ENCODE measurements around the gene STARD13.

STARD13 gene

GRCh38 chr13:33319859-33320258 lies 34.3 kb upstream of the STARD13 start:
- no peak overlapping the region for H3K4me3 Mint-ChIP-seq
- no peaks in the 10 kb centered on the region for H3K9me3 Mint-ChIP-seq
- no peaks in the 10 kb centered on the region for H3K4me1 Mint-ChIP-seq
- DNase-seq (ENCODE audit: low spot score in 2 of 2) (no peak), ATAC-seq (replicated peaks; ENCODE audit: extremely low read depth, poor library complexity, severe bottlenecking) (no peak)
- H3K36me3 Mint-ChIP-seq (ENCODE audit: insufficient read depth) = no peaks in the 10 kb centered on the region
- H3K27ac Mint-ChIP-seq (ENCODE audit: low read depth) = no peak overlapping the region
- H3K27me3 Mint-ChIP-seq = peaks cover 21% of the 10 kb centered on the region

DNA sequence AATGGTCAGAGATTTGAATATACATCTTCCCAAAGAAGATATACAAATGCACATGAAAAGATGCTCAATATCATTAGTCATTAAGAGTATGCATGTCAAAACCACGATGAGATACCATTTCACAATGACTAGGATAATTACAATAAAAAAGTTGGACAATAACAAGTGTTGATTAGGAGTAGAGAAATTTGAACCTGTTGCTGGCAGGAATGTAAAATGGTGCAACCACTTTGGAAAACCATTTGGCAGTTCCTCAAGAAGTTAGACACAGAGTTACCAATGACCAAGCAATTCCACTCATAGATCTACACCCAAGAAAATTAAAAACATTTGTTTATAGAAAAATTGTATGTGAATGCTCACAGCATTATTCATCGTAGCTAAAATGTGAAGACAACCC lies 33.2 kb upstream of the STARD13 start:
- H3K4me1 Mint-ChIP-seq = no peaks in the 10 kb centered on the region
- no peaks in the 10 kb centered on the region for H3K9me3 Mint-ChIP-seq
- H3K27me3 Mint-ChIP-seq = peaks cover 26% of the 10 kb centered on the region
- no peak overlapping the region for H3K27ac Mint-ChIP-seq (ENCODE audit: low read depth)
- no peaks in the 10 kb centered on the region for H3K36me3 Mint-ChIP-seq (ENCODE audit: insufficient read depth)
- ATAC-seq (replicated peaks; ENCODE audit: extremely low read depth, poor library complexity, severe bottlenecking) (no peak), DNase-seq (ENCODE audit: low spot score in 2 of 2) (no peak)
- H3K4me3 Mint-ChIP-seq = no peak overlapping the region

DNA sequence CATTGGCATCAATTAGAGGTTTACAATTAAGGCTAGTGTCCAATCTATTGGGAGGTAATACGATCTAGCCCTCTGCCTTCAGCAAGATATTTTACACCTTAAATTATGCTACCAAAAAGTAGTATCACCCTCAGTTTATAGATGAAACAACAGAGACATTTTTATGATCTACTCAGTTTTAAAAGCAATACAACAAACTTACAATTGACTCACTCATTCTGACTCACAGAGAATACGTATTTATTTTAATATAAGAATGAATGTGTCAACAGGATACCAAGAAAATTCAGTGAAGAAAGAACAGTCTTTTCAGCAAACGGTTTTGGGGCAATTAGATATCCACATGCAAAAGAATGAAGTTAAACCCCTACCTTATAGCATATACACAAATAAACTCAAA lies 32.5 kb upstream of the STARD13 start:
- Mint-ChIP-seq H3K9me3 (no peaks in the 10 kb centered on the region), H3K27me3 (peaks cover 26% of the 10 kb centered on the region), H3K36me3 (ENCODE audit: insufficient read depth) (no peaks in the 10 kb centered on the region), H3K4me1 (no peaks in the 10 kb centered on the region), H3K27ac (ENCODE audit: low read depth) (no peak overlapping the region), H3K4me3 (no peak overlapping the region)
- ATAC-seq (replicated peaks; ENCODE audit: extremely low read depth, poor library complexity, severe bottlenecking) (no peak), DNase-seq (ENCODE audit: low spot score in 2 of 2) (no peak)

- no peaks in the 10 kb centered on the region for H3K4me1 Mint-ChIP-seq
- DNase-seq (ENCODE audit: low spot score in 2 of 2) (no peak), ATAC-seq (replicated peaks; ENCODE audit: extremely low read depth, poor library complexity, severe bottlenecking) (no peak)
- H3K4me3 Mint-ChIP-seq = no peak overlapping the region
- H3K9me3 Mint-ChIP-seq = no peaks in the 10 kb centered on the region
- peaks cover 22% of the 10 kb centered on the region for H3K27me3 Mint-ChIP-seq
- H3K27ac Mint-ChIP-seq (ENCODE audit: low read depth) = no peak overlapping the region
- H3K36me3 Mint-ChIP-seq (ENCODE audit: insufficient read depth) = no peaks in the 10 kb centered on the region
Observed at GRCh38 chr13:33316890-33317289, 31.3 kb upstream of the STARD13 start.

- Mint-ChIP-seq H3K27ac (ENCODE audit: low read depth) (no peak overlapping the region), H3K4me3 (no peak overlapping the region), H3K4me1 (no peaks in the 10 kb centered on the region), H3K27me3 (peaks cover 22% of the 10 kb centered on the region), H3K9me3 (no peaks in the 10 kb centered on the region), H3K36me3 (ENCODE audit: insufficient read depth) (no peaks in the 10 kb centered on the region)
- ATAC-seq (replicated peaks; ENCODE audit: extremely low read depth, poor library complexity, severe bottlenecking) (no peak), DNase-seq (ENCODE audit: low spot score in 2 of 2) (no peak)
Observed at GRCh38 chr13:33313504-33313903, 27.9 kb upstream of the STARD13 start.

DNA sequence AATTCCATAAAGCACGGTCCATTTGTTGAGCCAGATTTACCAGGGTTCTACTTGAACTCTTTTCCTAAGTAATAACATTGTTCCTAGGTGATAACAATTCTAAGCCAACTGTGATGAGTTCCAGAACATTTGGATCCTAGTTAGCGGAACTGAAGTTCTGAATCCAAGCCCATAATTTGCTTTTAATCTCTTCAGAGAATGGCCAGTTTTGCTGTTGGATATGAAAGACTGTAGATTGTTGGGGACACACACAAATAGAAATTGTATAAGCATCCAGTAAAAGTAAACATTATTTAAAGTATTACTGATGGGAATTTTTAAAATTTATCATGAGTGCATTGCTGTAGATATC lies 27.3 kb upstream of the STARD13 start:
- ATAC-seq (replicated peaks; ENCODE audit: extremely low read depth, poor library complexity, severe bottlenecking) = no peak
- Mint-ChIP-seq H3K36me3 (ENCODE audit: insufficient read depth) (no peaks in the 10 kb centered on the region), H3K4me3 (no peak overlapping the region), H3K27ac (ENCODE audit: low read depth) (no peak overlapping the region), H3K9me3 (no peaks in the 10 kb centered on the region), H3K27me3 (peaks cover 22% of the 10 kb centered on the region), H3K4me1 (no peaks in the 10 kb centered on the region)
- DNase-seq (ENCODE audit: low spot score in 2 of 2) = no peak

DNA sequence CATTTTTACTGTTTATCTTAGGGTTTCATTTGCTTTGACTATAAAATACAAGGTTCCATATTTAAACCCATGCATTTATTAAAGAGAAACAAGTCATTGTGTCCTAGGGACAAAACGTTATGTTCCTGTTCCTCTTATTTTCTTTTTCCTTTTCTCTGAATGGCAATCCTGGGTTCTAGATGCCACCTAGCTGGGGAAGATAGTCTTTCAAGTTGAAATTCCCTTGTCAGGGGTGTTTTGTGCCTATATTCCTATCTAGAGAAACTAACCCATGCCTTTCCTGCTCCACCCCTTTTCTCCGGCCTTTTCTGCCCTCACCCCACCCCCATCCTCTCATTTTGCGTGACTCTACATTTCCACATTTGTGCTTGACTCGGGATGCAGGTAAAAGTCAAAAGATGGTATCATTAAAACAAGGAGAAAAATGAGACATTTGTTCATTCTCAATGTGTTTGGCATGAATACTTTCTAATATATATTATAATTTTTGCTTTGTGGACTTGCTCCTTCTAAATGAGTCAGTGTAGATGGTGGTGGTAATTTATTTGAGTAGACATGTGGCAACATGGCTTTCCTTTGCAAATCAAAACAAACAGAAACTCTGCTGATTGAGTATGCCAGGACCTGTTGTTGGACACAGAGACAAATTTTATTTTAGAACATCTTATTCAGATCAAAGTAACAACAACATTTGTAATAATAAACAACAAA lies 26.8 kb upstream of the STARD13 start:
- no peaks in the 10 kb centered on the region for H3K4me1 Mint-ChIP-seq
- DNase-seq (ENCODE audit: low spot score in 2 of 2) = no peak
- no peaks in the 10 kb centered on the region for H3K36me3 Mint-ChIP-seq (ENCODE audit: insufficient read depth)
- H3K27me3 Mint-ChIP-seq = peaks cover 26% of the 10 kb centered on the region
- H3K4me3 Mint-ChIP-seq = no peak overlapping the region
- ATAC-seq (replicated peaks; ENCODE audit: extremely low read depth, poor library complexity, severe bottlenecking) = no peak
- H3K9me3 Mint-ChIP-seq = peaks cover 3% of the 10 kb centered on the region
- H3K27ac Mint-ChIP-seq (ENCODE audit: low read depth) = no peak overlapping the region

GRCh38 chr13:33311040-33311439 lies 25.5 kb upstream of the STARD13 start:
- Mint-ChIP-seq H3K4me1 (no peaks in the 10 kb centered on the region), H3K4me3 (no peak overlapping the region), H3K27ac (ENCODE audit: low read depth) (no peak overlapping the region), H3K36me3 (ENCODE audit: insufficient read depth) (no peaks in the 10 kb centered on the region), H3K27me3 (peaks cover 23% of the 10 kb centered on the region), H3K9me3 (peaks cover 5% of the 10 kb centered on the region)
- ATAC-seq (replicated peaks; ENCODE audit: extremely low read depth, poor library complexity, severe bottlenecking) = no peak
- no peak for DNase-seq (ENCODE audit: low spot score in 2 of 2)

GRCh38 chr13:33310245-33311038 lies 24.9 kb upstream of the STARD13 start:
- no peak for ATAC-seq (replicated peaks; ENCODE audit: extremely low read depth, poor library complexity, severe bottlenecking)

DNA sequence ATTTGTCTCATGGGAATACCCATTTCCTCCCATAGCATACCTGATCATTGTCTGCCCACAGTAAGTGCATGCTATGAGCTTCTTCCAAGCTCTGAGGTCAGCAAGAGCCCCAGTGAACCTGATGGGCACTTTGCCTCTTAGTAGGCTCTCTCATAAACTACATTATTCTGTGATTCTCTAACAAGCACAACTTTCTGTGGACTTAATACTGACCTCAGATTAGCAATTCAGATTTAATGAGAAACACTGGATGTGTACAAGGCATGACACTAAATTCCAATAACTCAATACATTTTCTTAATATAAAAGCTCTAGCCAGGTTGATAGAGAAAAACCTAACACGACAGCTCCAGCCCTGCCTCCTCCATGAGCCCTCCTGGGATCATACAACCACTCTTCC lies 23.3 kb upstream of the STARD13 start:
- ATAC-seq (replicated peaks; ENCODE audit: extremely low read depth, poor library complexity, severe bottlenecking) (no peak), DNase-seq (ENCODE audit: low spot score in 2 of 2) (no peak)
- peaks cover 27% of the 10 kb centered on the region for H3K27me3 Mint-ChIP-seq
- no peak overlapping the region for H3K4me3 Mint-ChIP-seq
- H3K4me1 Mint-ChIP-seq = no peaks in the 10 kb centered on the region
- no peak overlapping the region for H3K27ac Mint-ChIP-seq (ENCODE audit: low read depth)
- H3K36me3 Mint-ChIP-seq (ENCODE audit: insufficient read depth) = no peaks in the 10 kb centered on the region
- H3K9me3 Mint-ChIP-seq = peaks cover 5% of the 10 kb centered on the region

More at GRCh38 chr13:33310245-33311038, 24.9 kb upstream of the STARD13 start:
- DNase-seq (ENCODE audit: low spot score in 2 of 2) = no peak
- H3K27ac Mint-ChIP-seq (ENCODE audit: low read depth) = no peak overlapping the region
- no peaks in the 10 kb centered on the region for H3K4me1 Mint-ChIP-seq
- H3K27me3 Mint-ChIP-seq = peaks cover 23% of the 10 kb centered on the region
- no peak overlapping the region for H3K4me3 Mint-ChIP-seq
- no peaks in the 10 kb centered on the region for H3K36me3 Mint-ChIP-seq (ENCODE audit: insufficient read depth)
- H3K9me3 Mint-ChIP-seq = peaks cover 5% of the 10 kb centered on the region

GRCh38 chr13:33307843-33308242 lies 22.3 kb upstream of the STARD13 start:
- Mint-ChIP-seq H3K9me3 (peaks cover 5% of the 10 kb centered on the region), H3K4me3 (no peak overlapping the region), H3K36me3 (ENCODE audit: insufficient read depth) (no peaks in the 10 kb centered on the region), H3K27me3 (peaks cover 25% of the 10 kb centered on the region), H3K4me1 (no peaks in the 10 kb centered on the region), H3K27ac (ENCODE audit: low read depth) (no peak overlapping the region)
- DNase-seq (ENCODE audit: low spot score in 2 of 2) (no peak), ATAC-seq (replicated peaks; ENCODE audit: extremely low read depth, poor library complexity, severe bottlenecking) (no peak)

DNA sequence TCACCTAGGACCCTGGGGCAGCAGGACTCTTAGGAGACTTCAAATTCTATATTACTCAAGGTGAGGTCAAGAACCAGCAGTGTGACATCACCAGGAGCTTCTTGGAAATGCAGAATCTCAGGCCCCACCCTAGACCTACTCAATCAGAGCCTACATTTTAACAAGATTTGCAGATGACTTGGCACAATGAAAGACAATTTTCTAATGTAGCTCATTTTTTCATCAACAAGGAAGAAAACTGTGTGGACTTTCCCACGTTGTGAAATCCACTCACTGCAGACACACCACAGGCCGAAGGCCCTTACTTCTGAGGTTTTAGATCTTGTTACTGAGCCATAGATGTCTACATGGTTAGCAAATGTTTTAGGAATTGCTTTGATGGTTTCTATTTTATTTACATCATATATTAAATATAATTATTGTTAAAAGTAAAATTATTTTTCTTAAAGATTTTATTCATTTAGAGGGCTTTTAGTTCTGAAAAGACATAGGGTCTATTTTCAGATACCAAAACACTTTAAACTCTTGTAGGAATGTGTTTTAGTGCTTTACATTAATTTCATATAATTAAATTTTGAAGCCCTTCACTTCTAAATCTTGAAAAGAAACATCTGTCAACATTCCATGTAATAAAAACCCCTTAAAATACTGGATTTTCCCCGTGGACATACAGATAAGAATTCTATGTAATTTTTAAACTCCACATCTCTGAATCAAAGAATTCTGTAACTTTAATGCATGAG lies 18.5 kb upstream of the STARD13 start:
- peaks cover 42% of the 10 kb centered on the region for H3K27me3 Mint-ChIP-seq
- ATAC-seq (replicated peaks; ENCODE audit: extremely low read depth, poor library complexity, severe bottlenecking) (no peak), DNase-seq (ENCODE audit: low spot score in 2 of 2) (no peak)
- no peak overlapping the region for H3K4me3 Mint-ChIP-seq
- no peaks in the 10 kb centered on the region for H3K36me3 Mint-ChIP-seq (ENCODE audit: insufficient read depth)
- peaks cover 5% of the 10 kb centered on the region for H3K9me3 Mint-ChIP-seq
- no peak overlapping the region for H3K27ac Mint-ChIP-seq (ENCODE audit: low read depth)
- no peaks in the 10 kb centered on the region for H3K4me1 Mint-ChIP-seq

DNA sequence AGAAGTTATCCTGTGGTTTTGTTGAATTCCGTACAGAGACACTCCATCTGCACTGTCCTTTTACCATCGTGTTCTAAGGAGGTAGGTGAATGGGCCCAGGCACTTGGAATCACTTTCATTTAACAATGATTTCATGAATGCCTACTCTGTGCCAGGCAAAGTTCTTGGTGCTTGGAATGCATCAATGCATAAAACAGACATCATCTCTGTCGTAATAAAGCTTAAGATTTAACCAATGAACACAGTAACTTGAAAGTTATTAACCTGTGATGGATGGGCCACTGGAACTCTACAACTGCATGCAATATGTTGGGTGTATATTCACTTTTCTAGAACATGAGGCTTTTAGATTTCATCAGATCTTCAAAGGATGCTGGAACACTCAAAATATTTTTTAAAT lies 14.1 kb upstream of the STARD13 start:
- no peak for DNase-seq (ENCODE audit: low spot score in 2 of 2)
- ATAC-seq (replicated peaks; ENCODE audit: extremely low read depth, poor library complexity, severe bottlenecking) = no peak
- Mint-ChIP-seq H3K4me1 (no peaks in the 10 kb centered on the region), H3K4me3 (no peak overlapping the region), H3K36me3 (ENCODE audit: insufficient read depth) (no peaks in the 10 kb centered on the region), H3K27ac (ENCODE audit: low read depth) (no peak overlapping the region), H3K9me3 (no peaks in the 10 kb centered on the region), H3K27me3 (peaks cover 48% of the 10 kb centered on the region)

All from central memory CD8-positive, alpha-beta T cell (primary cell).